Natural killer cell (primary cell): ENCODE measurements around the gene GRM1. TPM values are rescaled to one million over a fixed set of nuclear protein-coding genes. Genes with fewer than 3 reads are reported as not detected.

Source experiments
- ATAC-seq, 3 donors: fragments of 150-1000 bp in 2 of 3; fragments of 200-7000 bp in 1 of 3; cut with Tn5 transposase; 1 replicate in 1 of 3; 2 replicates in 2 of 3; pipeline ENCODE4 v1.10.0; 2021; ENCODE audit warnings: mild to moderate bottlenecking in 2 of 3, moderate library complexity in 2 of 3
- DNase-seq, 2 donors: peaks; one replicate each; pipeline versions ENCODE4 v3.0.0 to v3.0.0-alpha.2; 2013 to 2021; ENCODE audit warnings: mixed read lengths in 1 of 2
- H3K27ac ChIP-seq: one replicate; pipeline ENCODE4 v1.5.1; 2013; ENCODE audit warnings: mild to moderate bottlenecking, low read length
- H3K27me3 ChIP-seq: one replicate; pipeline ENCODE4 v1.6.1; 2013; ENCODE audit warnings: low read length; ENCODE audit not compliant: control insufficient read depth, insufficient read depth
- H3K36me3 ChIP-seq: one replicate; pipeline ENCODE4 v1.6.1; 2013; ENCODE audit warnings: low read length; ENCODE audit not compliant: control insufficient read depth, insufficient read depth
- H3K4me1 ChIP-seq: one replicate; pipeline ENCODE4 v1.6.1; 2013; ENCODE audit warnings: low read length; ENCODE audit not compliant: control insufficient read depth, insufficient read depth
- H3K4me3 ChIP-seq: one replicate; pipeline ENCODE4 v1.5.1; 2013; ENCODE audit warnings: low read length
- H3K9me3 ChIP-seq: one replicate; pipeline ENCODE4 v1.6.1; 2013; ENCODE audit warnings: low read length; ENCODE audit not compliant: control insufficient read depth, insufficient read depth
- H3K27ac Mint-ChIP-seq, 2 donors: one replicate each; pipeline ENCODE4 v1.8.0; 2022; ENCODE audit warnings: mild to moderate bottlenecking in 2 of 2, mixed read lengths in 2 of 2, moderate library complexity in 1 of 2
- H3K27me3 Mint-ChIP-seq, 2 donors: one replicate each; pipeline ENCODE4 v1.8.0; 2022; ENCODE audit warnings: low read depth in 2 of 2, mixed read lengths in 2 of 2
- H3K36me3 Mint-ChIP-seq: one replicate; pipeline ENCODE4 v1.8.0; 2022; ENCODE audit warnings: mixed read lengths
- H3K4me1 Mint-ChIP-seq, 2 donors: one replicate each; pipeline ENCODE4 v1.8.0; 2022; ENCODE audit warnings: mixed read lengths in 2 of 2
- H3K4me3 Mint-ChIP-seq: one replicate; pipeline ENCODE4 v1.8.0; 2022; ENCODE audit warnings: mild to moderate bottlenecking, moderate library complexity, mixed read lengths
- H3K9me3 Mint-ChIP-seq, 2 donors: one replicate each; pipeline ENCODE4 v1.8.0; 2022; ENCODE audit warnings: mixed read lengths in 2 of 2
- WGBS: methylation state at CpG from one replicate; pipeline ENCODE4 v1.1.7; 2013; ENCODE audit warnings: missing lambda C conversion rate; ENCODE audit not compliant: insufficient coverage; 5-methylcytosine and 5-hydroxymethylcytosine counted together
- intact Hi-C: fragments of 100-400 bp; cut with micrococcal nuclease; formaldehyde crosslinking; loops from one replicate; pipeline ENCODE4 v1.14.2; 2022
- total RNA-seq, 4 donors: library from RNA; stranded (reverse); fragments of 120-200 nt in 1 of 4; gene quantifications; one replicate each; pipeline versions ENCODE4 v1.2.3 to v1.2.4, GENCODE V29; 2013 to 2022
- TF ChIP-seq, protein P1 (sequence below): fragments of 200-600 bp; IDR thresholded peaks from one replicate; pipeline ENCODE4 v1.8.0; 2022; ENCODE audit warnings: antibody characterized with exemption

GRM1 gene
- total RNA-seq, 3 donors from 2014 or later (not counting 1 experiment from before 2014, with no cell fraction given): not detected

DNA sequence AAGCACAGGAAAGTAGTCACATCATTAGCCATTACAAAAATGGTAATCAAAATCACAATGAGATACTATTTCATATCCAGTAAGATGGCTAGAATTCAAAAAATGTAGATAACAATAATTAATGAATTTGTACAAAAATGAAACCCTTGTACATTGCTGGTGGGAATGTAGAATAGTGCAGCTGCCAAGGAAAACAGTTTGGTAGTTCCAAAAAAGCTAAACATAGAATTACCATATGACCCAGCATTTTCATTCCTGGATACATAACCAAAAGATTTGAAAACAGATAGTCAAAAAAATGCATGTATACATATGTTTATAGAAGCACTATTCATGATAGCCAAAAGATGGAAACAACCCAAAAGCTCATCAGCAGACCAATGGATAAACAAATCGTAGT lies 263.6 kb downstream of the GRM1 start:
- Histone ChIP-seq H3K27ac (no peak overlapping the region), H3K27me3 (no peaks in the 10 kb centered on the region), H3K36me3 (no peaks in the 10 kb centered on the region), H3K9me3 (no peaks in the 10 kb centered on the region), H3K4me1 (no peaks in the 10 kb centered on the region), H3K4me3 (no peak overlapping the region)
- WGBS: 83% methylated on average over 1 of the region's 1 CpG
- peaks cover 4% of the 10 kb centered on the region in 2 donors for H3K9me3 Mint-ChIP-seq
- no peak overlapping the region for H3K27ac Mint-ChIP-seq
- H3K4me1 Mint-ChIP-seq: no peaks in the 10 kb centered on the region
- H3K36me3 Mint-ChIP-seq: no peaks in the 10 kb centered on the region
- TF ChIP-seq, protein P1, sequence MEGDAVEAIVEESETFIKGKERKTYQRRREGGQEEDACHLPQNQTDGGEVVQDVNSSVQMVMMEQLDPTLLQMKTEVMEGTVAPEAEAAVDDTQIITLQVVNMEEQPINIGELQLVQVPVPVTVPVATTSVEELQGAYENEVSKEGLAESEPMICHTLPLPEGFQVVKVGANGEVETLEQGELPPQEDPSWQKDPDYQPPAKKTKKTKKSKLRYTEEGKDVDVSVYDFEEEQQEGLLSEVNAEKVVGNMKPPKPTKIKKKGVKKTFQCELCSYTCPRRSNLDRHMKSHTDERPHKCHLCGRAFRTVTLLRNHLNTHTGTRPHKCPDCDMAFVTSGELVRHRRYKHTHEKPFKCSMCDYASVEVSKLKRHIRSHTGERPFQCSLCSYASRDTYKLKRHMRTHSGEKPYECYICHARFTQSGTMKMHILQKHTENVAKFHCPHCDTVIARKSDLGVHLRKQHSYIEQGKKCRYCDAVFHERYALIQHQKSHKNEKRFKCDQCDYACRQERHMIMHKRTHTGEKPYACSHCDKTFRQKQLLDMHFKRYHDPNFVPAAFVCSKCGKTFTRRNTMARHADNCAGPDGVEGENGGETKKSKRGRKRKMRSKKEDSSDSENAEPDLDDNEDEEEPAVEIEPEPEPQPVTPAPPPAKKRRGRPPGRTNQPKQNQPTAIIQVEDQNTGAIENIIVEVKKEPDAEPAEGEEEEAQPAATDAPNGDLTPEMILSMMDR: no peak
- no peak overlapping the region for H3K4me3 Mint-ChIP-seq
- ATAC-seq: no peak
- intact Hi-C loops: no loop called here
- no peak for DNase-seq
- H3K27me3 Mint-ChIP-seq: no peaks in the 10 kb centered on the region

DNA sequence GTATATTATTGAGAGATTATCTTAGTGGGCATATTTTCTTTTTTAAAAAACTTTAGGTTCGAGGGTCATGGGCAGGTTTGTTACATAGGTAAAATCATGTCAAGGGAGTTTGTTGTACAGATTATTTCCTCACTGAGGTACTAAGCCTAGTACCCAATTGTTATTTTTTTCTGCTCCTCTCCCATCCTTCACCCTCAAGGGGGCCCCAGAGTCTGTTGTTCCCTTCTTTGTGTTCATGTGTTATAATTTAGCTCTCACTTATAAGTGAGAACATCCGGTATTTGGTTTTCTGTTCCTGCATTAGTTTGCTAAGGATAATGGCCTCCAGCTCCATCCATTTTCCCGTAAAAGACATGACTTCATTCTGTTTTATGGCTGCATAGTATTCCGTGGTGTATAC lies 266.8 kb downstream of the GRM1 start:
- no peaks in the 10 kb centered on the region for H3K9me3 Mint-ChIP-seq
- Histone ChIP-seq H3K36me3 (no peaks in the 10 kb centered on the region), H3K4me3 (no peak overlapping the region), H3K27me3 (no peaks in the 10 kb centered on the region), H3K4me1 (no peaks in the 10 kb centered on the region), H3K9me3 (no peaks in the 10 kb centered on the region), H3K27ac (no peak overlapping the region)
- H3K27me3 Mint-ChIP-seq: no peaks in the 10 kb centered on the region
- TF ChIP-seq, protein P1: no peak
- 96% methylated on average over 2 of the region's 4 CpGs for WGBS
- no peaks in the 10 kb centered on the region for H3K36me3 Mint-ChIP-seq
- H3K4me1 Mint-ChIP-seq: no peaks in the 10 kb centered on the region
- ATAC-seq (no peak), DNase-seq (no peak)
- no peak overlapping the region for H3K27ac Mint-ChIP-seq
- intact Hi-C loops: no loop called here
- no peak overlapping the region for H3K4me3 Mint-ChIP-seq

DNA sequence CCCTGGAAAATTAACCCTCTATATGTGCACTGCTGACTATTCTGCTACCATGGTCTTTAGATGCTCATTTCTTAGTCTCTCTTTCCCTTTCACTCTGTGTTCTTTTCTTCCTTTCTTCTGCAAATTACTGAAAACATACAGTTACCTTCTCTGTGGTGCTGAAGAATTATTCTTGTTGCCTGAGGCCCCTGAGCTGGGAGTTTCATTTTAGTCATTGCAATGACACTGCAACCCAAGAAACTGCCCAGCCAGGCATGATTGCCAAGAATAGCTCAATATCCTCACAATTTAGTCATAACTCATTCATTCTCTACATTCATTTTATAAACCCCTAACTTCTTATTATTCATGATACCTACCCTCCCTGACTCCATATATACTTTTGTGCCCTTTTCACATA lies 269.0 kb downstream of the GRM1 start:
- Histone ChIP-seq H3K9me3 (no peaks in the 10 kb centered on the region), H3K4me3 (no peak overlapping the region), H3K27me3 (no peaks in the 10 kb centered on the region), H3K4me1 (no peaks in the 10 kb centered on the region), H3K27ac (no peak overlapping the region), H3K36me3 (no peaks in the 10 kb centered on the region)
- no peaks in the 10 kb centered on the region for H3K36me3 Mint-ChIP-seq
- H3K9me3 Mint-ChIP-seq: peaks cover 0 to 2% of the 10 kb centered on the region in 2 donors
- TF ChIP-seq, protein P1: no peak
- H3K4me1 Mint-ChIP-seq: no peaks in the 10 kb centered on the region
- no peaks in the 10 kb centered on the region for H3K27me3 Mint-ChIP-seq
- no peak overlapping the region for H3K27ac Mint-ChIP-seq
- no peak for DNase-seq
- H3K4me3 Mint-ChIP-seq: no peak overlapping the region
- intact Hi-C loops: no loop called here
- ATAC-seq: no peak

DNA sequence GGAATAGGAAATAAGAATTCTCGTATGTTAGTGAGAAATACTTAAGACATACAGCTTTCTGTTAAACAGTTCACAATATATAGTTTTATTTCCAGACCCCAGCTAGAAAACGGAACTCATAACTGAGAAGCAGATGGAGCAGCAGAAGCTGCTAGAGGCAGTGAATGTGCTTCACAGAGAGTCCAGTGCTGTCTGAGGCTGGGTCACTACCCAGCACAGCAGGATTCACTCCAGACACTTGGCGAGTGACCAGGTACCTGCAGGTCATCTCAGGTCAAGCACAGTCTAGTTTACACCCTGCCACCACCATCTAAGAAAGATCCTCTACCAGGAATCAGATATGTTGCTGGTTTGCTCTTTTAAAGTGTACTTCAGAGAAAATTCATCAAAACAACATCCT lies 271.7 kb downstream of the GRM1 start:
- Histone ChIP-seq H3K27me3 (no peaks in the 10 kb centered on the region), H3K9me3 (no peaks in the 10 kb centered on the region), H3K4me3 (no peak overlapping the region), H3K36me3 (no peaks in the 10 kb centered on the region), H3K27ac (no peak overlapping the region), H3K4me1 (no peaks in the 10 kb centered on the region)
- Mint-ChIP-seq H3K36me3 (no peaks in the 10 kb centered on the region), H3K4me3 (no peak overlapping the region), H3K27ac (no peak overlapping the region), H3K27me3 (no peaks in the 10 kb centered on the region), H3K9me3 (peaks cover 2 to 3% of the 10 kb centered on the region in 2 donors), H3K4me1 (no peaks in the 10 kb centered on the region)
- TF ChIP-seq, protein P1: no peak
- 56% methylated on average over 2 of the region's 3 CpGs for WGBS
- intact Hi-C loops: no loop called here
- DNase-seq (no peak), ATAC-seq (no peak)
